Neural progenitor cell (in vitro differentiated cells): Measurements from ENCODE around the gene NEXN.

ENCODE experiments used
- EZH2phosphoT487 ChIP-seq: fragments of 200-600 bp; sonication (generic); IDR thresholded peaks from 2 replicates; pipeline ENCODE4 v1.6.1; 2017; ENCODE audit warnings: antibody characterized with exemption
- TF ChIP-seq, protein P1 (sequence below): fragments of 200-600 bp; sonication (generic); IDR thresholded peaks from 2 replicates; pipeline ENCODE4 v1.5.1; 2017; ENCODE audit warnings: antibody characterized with exemption, mild to moderate bottlenecking

DNA sequence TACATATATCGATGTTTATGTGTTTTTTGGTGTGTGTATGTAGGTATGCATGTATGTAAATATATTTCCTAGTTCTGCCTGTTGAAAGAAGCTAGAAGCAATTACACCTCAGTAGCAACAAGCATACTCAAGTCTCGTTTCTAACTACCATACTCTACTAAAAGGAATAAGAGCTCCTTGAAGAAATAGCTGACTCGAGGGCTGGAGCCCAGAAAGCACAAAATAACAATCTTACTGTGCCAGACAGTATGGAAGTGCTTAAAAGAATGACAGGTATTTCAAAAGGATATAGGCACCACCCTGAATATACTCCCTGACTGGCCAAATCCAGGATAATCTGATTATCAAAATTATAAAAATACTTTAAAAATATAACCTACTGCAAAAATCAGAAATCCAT, 67.3 kb downstream of the NEXN start:
- TF ChIP-seq, protein P1, sequence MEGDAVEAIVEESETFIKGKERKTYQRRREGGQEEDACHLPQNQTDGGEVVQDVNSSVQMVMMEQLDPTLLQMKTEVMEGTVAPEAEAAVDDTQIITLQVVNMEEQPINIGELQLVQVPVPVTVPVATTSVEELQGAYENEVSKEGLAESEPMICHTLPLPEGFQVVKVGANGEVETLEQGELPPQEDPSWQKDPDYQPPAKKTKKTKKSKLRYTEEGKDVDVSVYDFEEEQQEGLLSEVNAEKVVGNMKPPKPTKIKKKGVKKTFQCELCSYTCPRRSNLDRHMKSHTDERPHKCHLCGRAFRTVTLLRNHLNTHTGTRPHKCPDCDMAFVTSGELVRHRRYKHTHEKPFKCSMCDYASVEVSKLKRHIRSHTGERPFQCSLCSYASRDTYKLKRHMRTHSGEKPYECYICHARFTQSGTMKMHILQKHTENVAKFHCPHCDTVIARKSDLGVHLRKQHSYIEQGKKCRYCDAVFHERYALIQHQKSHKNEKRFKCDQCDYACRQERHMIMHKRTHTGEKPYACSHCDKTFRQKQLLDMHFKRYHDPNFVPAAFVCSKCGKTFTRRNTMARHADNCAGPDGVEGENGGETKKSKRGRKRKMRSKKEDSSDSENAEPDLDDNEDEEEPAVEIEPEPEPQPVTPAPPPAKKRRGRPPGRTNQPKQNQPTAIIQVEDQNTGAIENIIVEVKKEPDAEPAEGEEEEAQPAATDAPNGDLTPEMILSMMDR: no peak
- TF ChIP-seq EZH2phosphoT487: no peak
